ENCODE data around the gene SPTB.

The SPTB gene

GRCh38 chr14:64778104-64778754, 101.5 kb downstream of the SPTB start:
- TF ChIP-seq CTCF (IDR thresholded peaks at IDR 0.05; ENCODE audit: low read depth, low read length, missing control alignments), result no peak
- no peak overlapping the region for H3K4me3 ChIP-seq (ENCODE audit: low read depth, low read length)
- no peak for DNase-seq (ENCODE audit: low read depth)

GRCh38 chr14:64777461-64777860, 102.2 kb downstream of the SPTB start:
- no peak for TF ChIP-seq CTCF (IDR thresholded peaks at IDR 0.05; ENCODE audit: low read depth, low read length, missing control alignments)
- no peak overlapping the region for H3K4me3 ChIP-seq (ENCODE audit: low read depth, low read length)
- DNase-seq (ENCODE audit: low read depth), result no peak

DNA sequence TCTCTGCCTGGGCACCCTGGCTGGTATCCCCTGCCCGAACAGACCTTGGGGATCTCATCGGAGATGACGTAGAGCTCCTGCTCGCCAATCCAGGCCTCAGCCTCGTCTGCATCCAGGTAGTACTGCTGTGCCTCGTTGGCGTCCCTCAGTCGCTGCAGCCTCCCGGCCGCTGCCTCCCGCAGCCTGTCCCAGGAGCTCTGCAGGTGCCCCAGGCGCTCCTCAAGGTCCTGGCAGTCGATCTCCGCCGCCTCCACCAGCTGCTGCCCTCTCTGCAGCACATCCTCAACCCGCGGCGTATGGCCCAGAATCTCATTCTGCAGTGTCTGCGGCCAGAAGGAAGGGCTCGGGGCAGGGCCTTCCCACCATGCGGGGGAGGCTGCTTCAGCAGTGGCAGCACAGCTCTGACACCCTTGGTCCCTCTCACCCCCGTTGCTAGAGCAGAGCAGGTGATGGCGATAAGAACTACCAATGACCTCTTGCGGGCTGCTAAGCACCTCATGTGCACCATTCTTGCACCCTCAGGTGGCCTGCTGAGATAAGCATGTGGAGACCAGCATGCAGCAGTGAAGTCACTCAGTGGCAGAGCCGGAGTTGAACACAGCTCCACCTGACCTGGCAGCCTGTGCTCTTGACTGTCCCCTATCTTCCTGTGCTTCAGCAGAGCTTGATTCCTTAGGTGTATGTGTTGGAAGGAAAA, 104.5 kb downstream of the SPTB start:
- DNase-seq (ENCODE audit: low read depth), result no peak
- H3K4me3 ChIP-seq (ENCODE audit: low read depth, low read length), result no peak overlapping the region
- no peak for TF ChIP-seq CTCF (IDR thresholded peaks at IDR 0.05; ENCODE audit: low read depth, low read length, missing control alignments)

DNA sequence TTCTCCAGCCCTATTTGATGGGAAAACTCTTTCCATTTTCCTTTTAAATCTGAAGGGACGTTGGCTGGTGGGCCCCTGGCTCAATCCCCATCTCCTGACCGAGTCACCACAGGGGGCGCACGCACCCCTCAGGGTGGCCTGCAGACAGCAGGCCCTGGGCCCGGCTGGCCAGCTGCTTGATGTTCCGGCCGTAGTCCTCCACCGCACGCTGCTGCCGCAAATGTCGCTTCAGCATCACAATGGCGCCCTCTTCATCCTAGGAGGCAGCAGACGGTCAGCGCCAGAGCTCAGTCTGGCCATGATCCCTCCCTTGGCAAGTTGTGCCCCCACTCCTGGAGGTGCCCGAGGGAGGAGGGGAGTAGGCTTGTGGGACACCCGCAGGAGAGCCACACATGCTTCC, 105.4 kb downstream of the SPTB start:
- no peak for TF ChIP-seq CTCF (IDR thresholded peaks at IDR 0.05; ENCODE audit: low read depth, low read length, missing control alignments)
- no peak for DNase-seq (ENCODE audit: low read depth)

GRCh38 chr14:64773577-64773976, 106.1 kb downstream of the SPTB start:
- no peak for DNase-seq (ENCODE audit: low read depth)
- no peak overlapping the region for H3K4me3 ChIP-seq (ENCODE audit: low read depth, low read length)
- TF ChIP-seq CTCF (IDR thresholded peaks at IDR 0.05; ENCODE audit: low read depth, low read length, missing control alignments), result no peak

More for the DNA sequence above, 105.4 kb downstream of the SPTB start:
- H3K4me3 ChIP-seq (ENCODE audit: low read depth, low read length), result no peak overlapping the region

DNA sequence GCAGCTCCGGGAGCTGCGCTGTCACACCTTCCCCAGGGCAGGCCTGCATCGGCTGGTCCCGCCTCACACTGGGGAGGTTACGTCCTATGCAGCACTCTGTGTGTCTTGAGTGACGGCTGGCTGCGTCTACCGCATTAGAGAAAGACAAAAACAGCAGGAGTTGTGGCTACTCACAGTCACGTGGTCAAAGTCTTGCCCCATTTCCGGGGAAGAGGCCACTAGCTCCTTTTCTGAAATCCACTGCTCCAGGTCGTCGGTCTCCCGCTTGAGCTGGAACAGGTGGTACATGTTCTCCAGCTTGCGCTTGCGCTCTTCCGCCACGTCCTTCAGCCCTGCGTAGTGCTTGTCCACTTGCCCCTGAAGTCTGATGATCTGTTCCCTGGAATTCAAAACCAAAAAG, 106.7 kb downstream of the SPTB start:
- no peak overlapping the region for H3K4me3 ChIP-seq (ENCODE audit: low read depth, low read length)
- no peak for DNase-seq (ENCODE audit: low read depth)
- TF ChIP-seq CTCF (IDR thresholded peaks at IDR 0.05; ENCODE audit: low read depth, low read length, missing control alignments), result no peak
